ENCODE data around the gene PRKN. TPM values are rescaled to one million over a fixed set of nuclear protein-coding genes. Genes with fewer than 3 reads are reported as not detected.
"Not testable (repeated sequence)": the region's sequence is repeated elsewhere in the genome, so short reads cannot be mapped to it uniquely, and the experiment has no call there.

PRKN gene
- total RNA-seq, 1 donor from 2014 or later: 7.0 TPM

DNA sequence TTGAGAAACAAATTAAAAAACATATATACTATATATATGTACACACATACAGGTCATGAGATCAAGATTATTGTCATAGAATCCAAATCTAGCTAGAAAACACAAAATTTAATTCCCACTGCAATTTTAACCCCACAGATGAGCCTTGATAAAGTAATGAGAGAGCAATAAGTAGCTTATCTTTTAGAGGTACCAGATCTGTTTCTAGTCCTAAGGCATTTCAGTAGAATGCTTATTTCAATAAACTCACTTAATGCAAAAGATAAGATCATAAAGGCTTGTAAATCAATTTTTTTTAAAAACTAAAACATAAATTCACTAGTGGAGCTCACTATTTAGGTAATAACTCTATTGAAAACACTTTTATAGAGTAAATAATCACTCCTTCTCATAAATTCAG is 47.2 kb downstream of the PRKN start:
- peaks cover 1% of the 10 kb centered on the region for H3K4me1 Mint-ChIP-seq (ENCODE audit: low read depth, unreplicated experiment)
- H3K36me3 Mint-ChIP-seq (ENCODE audit: unreplicated experiment): no peaks in the 10 kb centered on the region
- DNase-seq: no peak
- H3K27me3 Mint-ChIP-seq (ENCODE audit: unreplicated experiment): no peaks in the 10 kb centered on the region
- TF ChIP-seq CTCF (IDR thresholded peaks at IDR 0.05; ENCODE audit: partially characterized antibody, unreplicated experiment): no peak
- no peak overlapping the region for H3K27ac Mint-ChIP-seq (ENCODE audit: unreplicated experiment)
- no peaks in the 10 kb centered on the region for H3K9me3 Mint-ChIP-seq (ENCODE audit: unreplicated experiment)
- no peak overlapping the region for H3K4me3 Mint-ChIP-seq (ENCODE audit: unreplicated experiment)

- no peaks in the 10 kb centered on the region for H3K4me1 Mint-ChIP-seq (ENCODE audit: low read depth, unreplicated experiment)
- no peak for DNase-seq
- H3K36me3 Mint-ChIP-seq (ENCODE audit: unreplicated experiment): no peaks in the 10 kb centered on the region
- no peak overlapping the region for H3K27ac Mint-ChIP-seq (ENCODE audit: unreplicated experiment)
- H3K9me3 Mint-ChIP-seq (ENCODE audit: unreplicated experiment): no peaks in the 10 kb centered on the region
- no peak overlapping the region for H3K4me3 Mint-ChIP-seq (ENCODE audit: unreplicated experiment)
- no peaks in the 10 kb centered on the region for H3K27me3 Mint-ChIP-seq (ENCODE audit: unreplicated experiment)
- no peak for TF ChIP-seq CTCF (IDR thresholded peaks at IDR 0.05; ENCODE audit: partially characterized antibody, unreplicated experiment)
Observed at GRCh38 chr6:162679681-162680080, 47.9 kb downstream of the PRKN start.

GRCh38 chr6:162678896-162679295 is 48.7 kb downstream of the PRKN start:
- H3K27ac Mint-ChIP-seq (ENCODE audit: unreplicated experiment); DNase-seq; H3K9me3 Mint-ChIP-seq (ENCODE audit: unreplicated experiment); H3K4me3 Mint-ChIP-seq (ENCODE audit: unreplicated experiment); H3K27me3 Mint-ChIP-seq (ENCODE audit: unreplicated experiment); H3K4me1 Mint-ChIP-seq (ENCODE audit: low read depth, unreplicated experiment); H3K36me3 Mint-ChIP-seq (ENCODE audit: unreplicated experiment): not testable (repeated sequence)

- DNase-seq: no peak
- TF ChIP-seq CTCF (IDR thresholded peaks at IDR 0.05; ENCODE audit: partially characterized antibody, unreplicated experiment): no peak
Observed at GRCh38 chr6:162675503-162675902, 52.1 kb downstream of the PRKN start.

DNA sequence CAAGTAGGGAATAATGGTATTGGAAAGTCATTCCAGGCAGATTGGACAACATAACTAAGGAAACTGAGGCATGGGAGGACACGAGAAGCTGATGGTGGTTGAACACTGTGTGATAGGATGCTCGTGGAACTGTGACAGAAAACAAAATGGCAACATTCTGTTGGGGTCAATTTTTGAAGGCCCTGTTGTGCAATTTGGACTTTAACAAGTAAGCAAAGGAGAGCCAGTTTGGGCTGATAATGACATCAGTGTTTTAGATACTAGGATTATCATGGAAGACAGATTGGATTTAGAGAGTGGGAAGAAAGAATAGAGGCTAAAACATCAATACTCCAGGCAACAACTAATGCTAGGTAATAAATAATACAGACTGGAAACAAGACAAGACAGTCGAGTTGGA is 53.1 kb downstream of the PRKN start:
- no peaks in the 10 kb centered on the region for H3K27me3 Mint-ChIP-seq (ENCODE audit: unreplicated experiment)
- no peaks in the 10 kb centered on the region for H3K36me3 Mint-ChIP-seq (ENCODE audit: unreplicated experiment)
- H3K4me3 Mint-ChIP-seq (ENCODE audit: unreplicated experiment): no peak overlapping the region
- H3K27ac Mint-ChIP-seq (ENCODE audit: unreplicated experiment): no peak overlapping the region
- DNase-seq: no peak
- TF ChIP-seq CTCF (IDR thresholded peaks at IDR 0.05; ENCODE audit: partially characterized antibody, unreplicated experiment): no peak
- no peaks in the 10 kb centered on the region for H3K9me3 Mint-ChIP-seq (ENCODE audit: unreplicated experiment)
- no peaks in the 10 kb centered on the region for H3K4me1 Mint-ChIP-seq (ENCODE audit: low read depth, unreplicated experiment)

More at GRCh38 chr6:162675503-162675902, 52.1 kb downstream of the PRKN start:
- no peak overlapping the region for H3K27ac Mint-ChIP-seq (ENCODE audit: unreplicated experiment)
- no peaks in the 10 kb centered on the region for H3K4me1 Mint-ChIP-seq (ENCODE audit: low read depth, unreplicated experiment)
- no peaks in the 10 kb centered on the region for H3K27me3 Mint-ChIP-seq (ENCODE audit: unreplicated experiment)
- no peaks in the 10 kb centered on the region for H3K9me3 Mint-ChIP-seq (ENCODE audit: unreplicated experiment)
- H3K36me3 Mint-ChIP-seq (ENCODE audit: unreplicated experiment): no peaks in the 10 kb centered on the region
- H3K4me3 Mint-ChIP-seq (ENCODE audit: unreplicated experiment): no peak overlapping the region
